Neural progenitor cell (in vitro differentiated cells): ENCODE measurements around the gene THYN1. TPM values are rescaled to one million over a fixed set of nuclear protein-coding genes. Genes with fewer than 3 reads are reported as not detected.

Experiments used
- DNase-seq: peaks from one replicate; pipeline ENCODE4 v3.0.0-alpha.2; 2016; ENCODE audit warnings: low spot score
- H2AFZ ChIP-seq: fragments of 200-600 bp; sonication (generic); replicated peaks from 2 replicates; pipeline ENCODE4 v1.6.1; 2016; ENCODE audit warnings: antibody characterized with exemption
- H3F3A ChIP-seq: fragments of 200-600 bp; sonication (generic); 2 replicates; pipeline ENCODE4 v1.6.1; 2016; ENCODE audit warnings: antibody characterized with exemption, low read depth
- H3K27ac ChIP-seq: fragments of 200-600 bp; sonication (generic); 2 replicates; pipeline ENCODE4 v1.5.1; 2016; ENCODE audit warnings: mild to moderate bottlenecking
- H3K27me3 ChIP-seq: fragments of 200-600 bp; sonication (generic); 2 replicates; pipeline ENCODE4 v1.6.1; 2016; ENCODE audit warnings: mild to moderate bottlenecking, moderate library complexity
- H3K36me3 ChIP-seq: fragments of 200-600 bp; sonication (generic); 2 replicates; pipeline ENCODE4 v1.5.1; 2016
- H3K4me1 ChIP-seq: fragments of 200-600 bp; sonication (generic); 2 replicates; pipeline ENCODE4 v1.6.1; 2016; ENCODE audit warnings: mixed run types
- H3K4me2 ChIP-seq: fragments of 200-600 bp; sonication (generic); 2 replicates; pipeline ENCODE4 v1.6.1; 2016
- H3K4me3 ChIP-seq: fragments of 200-600 bp; sonication (generic); 2 replicates; pipeline ENCODE4 v1.5.1; 2016
- H3K79me2 ChIP-seq: fragments of 200-600 bp; sonication (generic); 2 replicates; pipeline ENCODE4 v1.6.1; 2016; ENCODE audit warnings: low read depth
- H3K9ac ChIP-seq: fragments of 200-600 bp; sonication (generic); 2 replicates; pipeline ENCODE4 v1.6.1; 2016
- H3K9me3 ChIP-seq: fragments of 200-600 bp; sonication (generic); 2 replicates; pipeline ENCODE4 v1.5.1; 2016; ENCODE audit warnings: low read depth
- H4K20me1 ChIP-seq: fragments of 200-600 bp; sonication (generic); 2 replicates; pipeline ENCODE4 v1.6.1; 2016; ENCODE audit warnings: low read depth
- H3K27ac Mint-ChIP-seq: 3 replicates; pipeline ENCODE4 v1.8.0; 2021; ENCODE audit warnings: mixed read lengths
- H3K27me3 Mint-ChIP-seq: 2 replicates; pipeline ENCODE4 v1.8.0; 2022; ENCODE audit warnings: low read depth, mild to moderate bottlenecking, inconsistent platforms, moderate library complexity, mixed read lengths; ENCODE audit not compliant: insufficient read depth
- H3K36me3 Mint-ChIP-seq: 3 replicates; pipeline ENCODE4 v1.8.0; 2021; ENCODE audit warnings: mixed read lengths
- H3K4me1 Mint-ChIP-seq: 3 replicates; pipeline ENCODE4 v1.8.0; 2021; ENCODE audit warnings: mixed read lengths
- H3K4me3 Mint-ChIP-seq: 3 replicates; pipeline ENCODE4 v1.8.0; 2021; ENCODE audit warnings: mild to moderate bottlenecking, moderate library complexity, mixed read lengths
- H3K9me3 Mint-ChIP-seq: 3 replicates; pipeline ENCODE4 v1.8.0; 2020; ENCODE audit warnings: mixed read lengths
- CTCF ChIP-seq: fragments of 200-600 bp; sonication (generic); IDR thresholded peaks from 2 replicates; pipeline ENCODE4 v1.5.1; 2017; ENCODE audit warnings: antibody characterized with exemption, mild to moderate bottlenecking
- EZH2 ChIP-seq: fragments of 200-600 bp; sonication (generic); IDR thresholded peaks from 2 replicates; pipeline ENCODE4 v1.6.1; 2017; ENCODE audit warnings: antibody characterized with exemption, mild to moderate bottlenecking, moderate library complexity
- EZH2phosphoT487 ChIP-seq: fragments of 200-600 bp; sonication (generic); IDR thresholded peaks from 2 replicates; pipeline ENCODE4 v1.6.1; 2017; ENCODE audit warnings: antibody characterized with exemption
- total RNA-seq: library from RNA; depleted of rRNA; stranded (reverse); fragments of >200 nt; gene quantifications from 2 replicates; pipeline ENCODE4 v1.2.3, GENCODE V29; 2015; ENCODE audit warnings: low replicate concordance

The THYN1 gene
- total RNA-seq, 1 donor from 2014 or later, result 109 TPM

GRCh38 chr11:134254433-134255183, 1.5 kb upstream of the THYN1 start:
- peak overlapping the region; percentile 85 for H3K4me2 ChIP-seq
- Mint-ChIP-seq H3K9me3 (no peaks in the 10 kb centered on the region), H3K27me3 (peaks cover 2% of the 10 kb centered on the region), H3K4me3 (peak overlapping the region; percentile 92), H3K4me1 (peaks cover 17% of the 10 kb centered on the region), H3K36me3 (peaks cover 6% of the 10 kb centered on the region), H3K27ac (no peak overlapping the region)
- no peaks in the 10 kb centered on the region for H3K9me3 ChIP-seq
- H3K9ac ChIP-seq, result peak overlapping the region; percentile 58
- no peak overlapping the region for H2AFZ ChIP-seq
- no peaks in the 10 kb centered on the region for H3K27me3 ChIP-seq
- no peaks in the 10 kb centered on the region for H3F3A ChIP-seq
- peak overlapping the region; percentile 76 for H3K4me3 ChIP-seq
- peaks cover 11% of the 10 kb centered on the region for H3K4me1 ChIP-seq
- TF ChIP-seq CTCF, result no peak
- no peak for TF ChIP-seq EZH2phosphoT487
- no peak for TF ChIP-seq EZH2
- DNase-seq, result no peak
- no peaks in the 10 kb centered on the region for H3K36me3 ChIP-seq
- H4K20me1 ChIP-seq, result peaks cover 9% of the 10 kb centered on the region
- H3K27ac ChIP-seq, result no peak overlapping the region
- peaks cover 29% of the 10 kb centered on the region for H3K79me2 ChIP-seq

- Histone ChIP-seq H3K9me3 (no peaks in the 10 kb centered on the region), H3F3A (no peaks in the 10 kb centered on the region), H3K9ac (peak overlapping the region; percentile 30), H4K20me1 (peaks cover 9% of the 10 kb centered on the region), H3K4me2 (peak overlapping the region; percentile 90), H3K79me2 (peaks cover 29% of the 10 kb centered on the region), H3K27ac (no peak overlapping the region), H3K4me3 (peak overlapping the region; percentile 76), H3K4me1 (peaks cover 11% of the 10 kb centered on the region), H2AFZ (peak overlapping the region; percentile 90), H3K27me3 (no peaks in the 10 kb centered on the region), H3K36me3 (no peaks in the 10 kb centered on the region)
- TF ChIP-seq EZH2 (no peak), EZH2phosphoT487 (no peak), CTCF (no peak)
- Mint-ChIP-seq H3K36me3 (peaks cover 7% of the 10 kb centered on the region), H3K27me3 (peaks cover 2% of the 10 kb centered on the region), H3K27ac (no peak overlapping the region), H3K4me3 (peak overlapping the region; percentile 92), H3K4me1 (peaks cover 17% of the 10 kb centered on the region), H3K9me3 (no peaks in the 10 kb centered on the region)
- DNase-seq, result peak; percentile 63
These were observed 585 bp downstream of the THYN1 start for GRCh38 chr11:134252346-134253187.

- peaks cover 9% of the 10 kb centered on the region for H4K20me1 ChIP-seq
- H3K9me3 ChIP-seq, result no peaks in the 10 kb centered on the region
- H3K79me2 ChIP-seq, result peaks cover 29% of the 10 kb centered on the region
- Mint-ChIP-seq H3K4me3 (no peak overlapping the region), H3K36me3 (peaks cover 16% of the 10 kb centered on the region), H3K27ac (no peak overlapping the region), H3K4me1 (peaks cover 17% of the 10 kb centered on the region), H3K27me3 (peaks cover 2% of the 10 kb centered on the region), H3K9me3 (no peaks in the 10 kb centered on the region)
- no peak overlapping the region for H2AFZ ChIP-seq
- no peaks in the 10 kb centered on the region for H3K27me3 ChIP-seq
- no peak overlapping the region for H3K27ac ChIP-seq
- no peak overlapping the region for H3K9ac ChIP-seq
- H3F3A ChIP-seq, result no peaks in the 10 kb centered on the region
- peaks cover 11% of the 10 kb centered on the region for H3K4me1 ChIP-seq
- DNase-seq, result no peak
- H3K4me2 ChIP-seq, result no peak overlapping the region
- no peak overlapping the region for H3K4me3 ChIP-seq
- TF ChIP-seq CTCF (no peak), EZH2 (no peak), EZH2phosphoT487 (no peak)
- no peaks in the 10 kb centered on the region for H3K36me3 ChIP-seq
These were observed 2.5 kb downstream of the THYN1 start for GRCh38 chr11:134250675-134251074.
